Adrenal gland (tissue), 5 donors: Measurements from ENCODE around the gene ISCA1.

Experiments
- CTCF ChIP-seq, 6 experiments: fragments of 450-650 bp in 4 of 6; fragments of 200-600 bp in 2 of 6; sonication (generic) in 1 of 6; IDR thresholded peaks; 1 replicate in 5 of 6; 2 replicates in 1 of 6; pipeline versions ENCODE4 v1.5.1 to v1.8.0; 2016 to 2021; ENCODE audit warnings: antibody characterized with exemption in 6 of 6, mild to moderate bottlenecking in 2 of 6, moderate library complexity in 1 of 6
- POLR2A ChIP-seq, 2 donors: fragments of 450-650 bp; IDR thresholded peaks; one replicate each; pipeline ENCODE4 v1.6.1; 2017; ENCODE audit warnings: antibody characterized with exemption in 2 of 2, mild to moderate bottlenecking in 2 of 2, moderate library complexity in 1 of 2
- donor health status: DM: no; HTN: no; CAD: no.

GRCh38 chr9:86303316-86303975, 21.1 kb upstream of the ISCA1 start:
- no peak for TF ChIP-seq CTCF (IDR thresholded peaks at IDR 0.05)
- no peak for TF ChIP-seq POLR2A (IDR thresholded peaks at IDR 0.05)
